GM12864 (cell line): Measurements from ENCODE around the gene FASLG.

ENCODE experiments used
- DNase-seq: peaks from one replicate; pipeline ENCODE4 v3.0.0-alpha.2; 2011; ENCODE audit warnings: low read depth
- H3K4me3 ChIP-seq: 2 replicates; pipeline ENCODE4 v1.5.1; 2011; ENCODE audit warnings: mild to moderate bottlenecking, low read depth, low read length, control low read depth
- CTCF ChIP-seq: IDR thresholded peaks from 2 replicates; pipeline ENCODE4 v1.5.1; 2011; ENCODE audit warnings: low read depth, mild to moderate bottlenecking, moderate library complexity, low read length, control low read depth, inconsistent platforms; ENCODE audit errors: missing control alignments

The FASLG gene

GRCh38 chr1:172708452-172708851, 49.5 kb downstream of the FASLG start:
- no peak for TF ChIP-seq CTCF
- DNase-seq: no peak

GRCh38 chr1:172711558-172711957, 52.7 kb downstream of the FASLG start:
- DNase-seq: no peak
- no peak for TF ChIP-seq CTCF
- H3K4me3 ChIP-seq: no peak overlapping the region

More at GRCh38 chr1:172708452-172708851, 49.5 kb downstream of the FASLG start:
- no peak overlapping the region for H3K4me3 ChIP-seq

- no peak overlapping the region for H3K4me3 ChIP-seq
- DNase-seq: no peak
- no peak for TF ChIP-seq CTCF
These were observed 54.6 kb downstream of the FASLG start for GRCh38 chr1:172713466-172713865.
